CD4-positive, alpha-beta T cell treated with Interleukin-15 for 4 hours (primary cell): ENCODE measurements around the gene MCHR1.
A peak's percentile ranks its signal among the peaks of the same experiment; 100 is the strongest.

ENCODE experiments used
- DNase-seq: peaks from one replicate; pipeline ENCODE4 v3.0.0-alpha.2; 2020; ENCODE audit warnings: low spot score

Gene MCHR1, protein sequence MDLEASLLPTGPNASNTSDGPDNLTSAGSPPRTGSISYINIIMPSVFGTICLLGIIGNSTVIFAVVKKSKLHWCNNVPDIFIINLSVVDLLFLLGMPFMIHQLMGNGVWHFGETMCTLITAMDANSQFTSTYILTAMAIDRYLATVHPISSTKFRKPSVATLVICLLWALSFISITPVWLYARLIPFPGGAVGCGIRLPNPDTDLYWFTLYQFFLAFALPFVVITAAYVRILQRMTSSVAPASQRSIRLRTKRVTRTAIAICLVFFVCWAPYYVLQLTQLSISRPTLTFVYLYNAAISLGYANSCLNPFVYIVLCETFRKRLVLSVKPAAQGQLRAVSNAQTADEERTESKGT

GRCh38 chr22:40679249-40679963, at the start of gene MCHR1:
Gene MCHR1, plus strand, starts transcription at chr22:40679484. Its CDS starts 169 bp downstream, at chr22:40679653.
- no peak for DNase-seq

DNA sequence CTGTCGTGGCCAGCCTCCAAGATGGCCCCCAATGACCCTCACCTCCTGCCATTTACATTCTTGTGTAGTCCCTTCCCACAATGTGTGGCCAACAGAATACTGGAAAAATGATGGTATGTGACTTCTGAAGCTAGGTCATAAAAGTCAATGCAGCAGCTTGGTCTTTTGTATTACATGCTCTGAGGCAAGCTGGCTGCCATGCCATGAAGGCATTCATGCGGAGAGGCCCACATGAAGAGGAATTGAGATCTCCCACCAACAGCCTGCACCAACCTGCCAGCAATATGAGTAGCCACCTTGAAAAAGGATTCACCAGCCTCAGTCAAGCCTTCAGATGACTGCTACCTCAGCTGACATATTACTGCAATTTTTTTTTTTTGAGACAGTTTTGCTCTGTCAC, 47.4 kb upstream of the MCHR1 start:
- no peak for DNase-seq

DNA sequence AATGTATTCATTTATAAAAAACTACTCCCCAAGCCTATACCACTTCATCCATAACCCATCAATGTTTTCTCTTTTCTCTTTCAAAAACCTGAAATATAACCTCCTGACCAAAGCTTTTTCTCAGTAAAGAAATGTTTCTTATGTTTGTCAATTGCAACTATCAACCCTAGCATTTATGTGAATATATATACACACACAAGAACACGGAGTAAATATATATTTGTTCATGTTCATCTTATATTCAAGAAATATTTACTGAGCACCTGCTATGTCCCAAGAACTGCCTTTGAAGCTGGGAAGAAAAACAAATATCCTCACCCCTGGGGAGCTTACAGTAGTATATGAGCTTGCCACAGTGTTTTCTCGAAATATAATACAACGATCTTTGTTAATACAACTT, 46.2 kb upstream of the MCHR1 start:
- no peak for DNase-seq

DNA sequence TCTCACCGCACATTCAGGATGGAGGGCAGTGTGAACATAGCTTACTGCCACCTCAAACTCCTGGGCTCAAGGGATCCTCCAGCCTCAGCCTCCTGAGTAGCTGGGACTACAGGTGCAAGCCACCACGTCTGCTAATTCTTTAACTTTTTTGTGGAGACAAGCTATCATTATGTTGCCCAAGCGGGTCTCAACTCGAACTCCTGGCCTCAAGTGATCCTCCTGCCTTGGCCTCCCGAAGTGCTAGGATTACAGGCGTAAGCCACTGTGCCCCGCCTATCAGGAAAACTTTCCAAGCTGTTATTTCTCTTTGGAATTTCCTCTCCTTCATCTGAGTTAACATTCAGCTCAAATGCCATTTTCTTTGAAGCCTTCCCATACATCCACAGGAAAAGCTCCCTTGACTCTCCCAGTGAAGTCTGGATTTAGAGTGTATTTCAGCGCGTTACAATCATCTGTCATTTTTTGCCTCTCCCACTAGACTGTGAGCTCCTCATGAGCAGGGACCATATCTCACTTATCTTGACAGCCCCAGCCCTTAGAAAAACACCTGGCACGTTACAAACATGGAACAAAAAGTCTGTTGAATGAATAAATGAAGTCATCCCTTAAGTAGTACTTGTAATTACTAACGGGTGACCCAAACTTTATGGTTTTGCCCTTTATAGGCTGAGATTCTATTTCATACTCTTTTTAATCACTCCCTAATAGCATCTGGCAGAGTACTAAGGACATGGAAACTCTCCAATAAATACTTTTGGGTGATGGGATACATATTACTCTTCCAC, 45.0 kb upstream of the MCHR1 start:
- DNase-seq, result no peak

- no peak for DNase-seq
Observed at GRCh38 chr22:40635043-40635939, 44.0 kb upstream of the MCHR1 start.

DNA sequence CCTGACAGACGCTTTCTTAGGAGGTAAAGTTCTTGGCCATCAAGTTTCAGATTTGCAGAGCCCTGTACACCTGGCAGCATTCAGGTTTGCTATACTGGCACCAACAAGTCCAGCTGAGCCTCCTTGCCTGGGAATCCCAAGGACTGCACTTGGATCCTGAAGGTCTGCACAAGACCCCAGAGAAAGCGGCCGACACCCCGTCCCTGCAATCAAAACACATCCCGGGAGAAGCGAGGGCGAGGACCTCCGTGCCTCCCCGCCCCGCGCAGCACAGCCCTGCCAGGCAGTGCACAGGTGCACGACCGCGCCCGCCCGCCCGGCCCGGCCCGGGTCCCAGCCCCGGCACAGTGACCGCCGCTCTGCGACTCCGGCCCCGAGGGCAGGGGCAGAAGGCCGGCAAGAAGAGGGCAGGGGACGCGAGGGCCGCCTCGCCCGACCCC, 43.3 kb upstream of the MCHR1 start:
- no peak for DNase-seq

DNA sequence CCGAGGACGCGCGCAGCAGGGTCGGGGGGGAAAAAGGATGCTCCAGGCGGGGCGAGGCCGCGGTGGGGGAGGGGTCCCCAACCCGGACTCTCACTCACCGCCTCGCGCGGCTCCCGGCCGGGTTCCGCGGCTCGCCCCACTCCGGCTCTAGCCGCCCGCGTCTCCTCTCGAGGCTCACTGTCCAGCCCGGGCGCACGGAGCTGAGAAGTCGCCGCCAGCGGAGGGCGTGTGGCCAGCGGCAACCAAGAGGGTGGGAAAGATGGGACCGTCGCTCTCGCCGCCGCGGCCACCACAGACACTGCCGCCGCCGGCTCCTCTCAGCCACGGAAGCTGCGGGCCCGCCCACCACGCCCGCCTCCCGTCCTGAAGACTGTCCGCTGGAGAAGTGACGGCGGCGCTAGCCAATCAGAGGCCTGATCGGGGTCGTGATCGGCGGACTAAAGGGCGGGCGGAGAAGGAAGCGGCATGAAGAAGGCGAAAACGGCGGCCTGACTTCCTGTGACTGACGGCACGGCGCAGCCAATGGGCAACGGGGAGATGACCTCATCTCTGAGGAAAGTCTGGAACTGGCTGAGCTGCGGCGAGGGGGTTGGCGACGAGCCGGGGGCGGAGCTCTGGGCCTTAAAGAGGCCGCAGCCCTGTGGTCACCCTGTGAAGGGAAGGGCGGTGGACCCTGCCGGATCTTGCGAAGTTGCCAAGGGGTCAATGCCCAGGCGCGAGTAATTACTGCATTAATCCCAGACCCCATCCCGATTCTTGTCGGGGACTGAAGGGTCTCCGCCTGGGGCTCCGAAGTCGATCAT, 42.7 kb upstream of the MCHR1 start, which contains the start of gene MRTFA:
TSS of gene MRTFA (minus strand) at position 340 of the 803 bp plus-strand sequence.
- peak; percentile 100 for DNase-seq

GRCh38 chr22:40637183-40638150, 41.8 kb upstream of the MCHR1 start:
- peak; percentile 39 for DNase-seq

GRCh38 chr22:40638261-40638660, 41.0 kb upstream of the MCHR1 start:
- DNase-seq, result no peak

- no peak for DNase-seq
Observed at GRCh38 chr22:40641269-40641668, 38.0 kb upstream of the MCHR1 start.

DNA sequence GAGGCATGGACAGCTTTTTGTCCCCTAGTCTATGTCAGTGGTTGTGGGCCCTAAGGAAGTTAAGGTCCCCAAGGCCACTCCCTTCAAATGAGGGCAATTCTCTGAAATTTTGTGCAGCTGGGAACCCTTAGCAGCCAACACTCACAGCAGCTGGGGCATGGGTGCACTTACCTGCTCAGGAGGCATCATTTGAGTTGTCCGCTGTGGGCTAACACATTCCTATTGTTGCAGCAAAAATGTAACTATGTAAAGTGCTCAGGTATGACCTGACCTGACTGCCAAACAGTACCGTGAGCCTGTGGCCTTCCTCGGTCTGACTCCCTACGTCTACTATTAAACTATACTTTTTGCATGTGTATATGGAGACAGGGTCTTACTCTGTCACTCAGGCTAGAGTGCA, 37.0 kb upstream of the MCHR1 start:
- no peak for DNase-seq

- no peak for DNase-seq
Observed at GRCh38 chr22:40645579-40646197, 33.6 kb upstream of the MCHR1 start.

- DNase-seq, result no peak
Observed at GRCh38 chr22:40648386-40648785, 30.9 kb upstream of the MCHR1 start.

- no peak for DNase-seq
Observed at GRCh38 chr22:40651057-40651456, 28.2 kb upstream of the MCHR1 start.

DNA sequence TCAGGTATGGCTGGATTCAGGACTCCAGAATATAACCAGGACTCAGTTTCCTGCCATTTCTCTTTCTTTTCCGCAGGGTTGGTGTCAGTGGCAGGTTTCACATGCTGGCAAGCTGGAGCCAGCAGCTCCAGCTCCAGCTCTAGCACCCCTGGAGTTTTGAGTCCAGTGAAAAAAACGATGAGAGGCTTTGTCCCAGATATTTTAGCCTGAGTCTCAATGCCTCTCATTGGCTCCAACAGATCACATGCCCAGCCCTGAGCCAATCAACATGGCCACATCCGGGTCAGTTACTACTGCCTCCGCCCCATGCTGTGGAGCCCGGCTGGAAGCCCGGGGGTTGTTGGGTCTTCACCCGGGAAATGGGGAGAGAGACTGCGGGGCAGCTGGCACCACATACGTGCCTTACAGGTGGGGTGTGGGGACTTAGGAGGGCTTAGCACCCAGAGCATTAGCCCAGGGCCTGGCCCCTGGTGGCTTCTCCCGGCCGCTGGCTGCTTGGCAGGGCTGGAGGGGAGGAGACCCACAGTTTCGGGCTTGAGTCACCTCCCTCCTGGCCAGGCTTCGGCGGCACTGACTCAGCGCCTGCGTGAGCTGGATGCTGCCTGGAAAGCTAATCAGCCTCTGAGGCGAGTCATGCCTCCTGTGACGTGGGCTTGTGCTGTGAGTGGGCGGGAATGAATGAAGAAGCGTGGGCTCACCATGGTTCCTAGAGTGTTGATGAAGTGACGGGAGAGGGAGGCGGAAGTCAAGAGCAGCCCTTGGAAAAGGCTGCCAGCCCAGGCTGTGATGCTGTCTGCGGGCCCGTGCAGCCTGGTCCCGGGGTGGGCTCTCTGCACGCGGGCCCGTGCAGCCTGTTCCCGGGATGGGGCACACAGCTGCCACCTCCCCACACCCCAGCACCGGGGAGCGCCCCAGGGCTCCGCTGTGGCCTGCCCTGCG, 27.5 kb upstream of the MCHR1 start:
- peak; percentile 80 for DNase-seq

DNA sequence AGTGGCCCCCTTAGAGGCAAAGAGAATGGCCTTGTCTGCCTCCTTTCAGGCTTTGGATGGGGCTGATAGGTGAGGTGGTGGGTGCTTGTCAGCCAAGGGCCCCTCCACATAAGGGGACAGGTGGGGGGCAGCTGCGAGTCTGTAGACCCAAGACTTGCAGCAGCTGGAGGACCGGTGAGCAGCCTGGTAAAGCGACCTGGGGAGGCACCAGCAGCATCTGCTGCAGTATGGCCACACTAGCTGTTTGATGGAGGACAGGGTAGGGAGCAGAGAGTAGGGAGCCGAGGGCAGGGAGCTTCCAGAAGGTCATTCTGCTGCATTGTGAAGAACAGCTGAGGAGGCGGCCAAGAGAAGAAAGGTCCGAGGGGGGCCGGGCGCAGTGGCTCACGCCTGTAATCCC, 25.9 kb upstream of the MCHR1 start:
- DNase-seq, result no peak

DNA sequence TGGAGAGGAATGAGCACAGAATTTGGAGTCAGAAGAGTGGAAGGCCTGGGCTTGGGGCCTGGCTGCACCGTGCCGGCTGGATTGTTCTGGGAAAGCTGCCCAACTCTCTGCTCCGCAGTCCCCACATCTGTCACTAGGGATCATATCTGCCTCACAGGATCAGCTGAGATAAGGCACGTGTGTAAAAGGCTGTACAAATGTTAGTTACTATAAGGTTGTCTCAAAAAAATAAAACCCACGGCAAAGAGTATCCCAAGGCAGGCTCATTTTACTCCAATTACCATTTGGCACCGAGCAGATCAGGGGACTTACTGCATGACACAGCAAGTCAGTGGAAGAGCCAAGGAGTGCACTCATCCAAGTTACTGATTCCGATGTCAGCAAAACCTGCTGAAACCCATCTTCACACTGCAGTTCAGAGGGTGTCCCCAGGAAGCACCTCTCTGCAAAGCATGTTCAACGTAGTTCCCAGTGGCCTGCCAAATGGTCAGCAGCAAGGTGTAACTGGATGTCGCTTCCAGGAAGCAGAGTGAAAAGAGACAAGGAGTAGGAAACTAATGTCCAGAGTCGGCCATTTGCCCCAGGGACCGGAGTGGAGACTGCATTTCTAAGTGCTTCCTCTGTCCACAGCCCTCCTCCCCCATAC, 24.6 kb upstream of the MCHR1 start:
- DNase-seq, result no peak
